ENCODE data around the gene ADI1.

Gene ADI1

GRCh38 chr2:3488855-3489763 lies 30.2 kb downstream of the ADI1 start:
- Histone ChIP-seq H3K27ac (ENCODE audit: poor library complexity, severe bottlenecking) (no peak overlapping the region), H3K9me3 (ENCODE audit: severe bottlenecking) (no peaks in the 10 kb centered on the region), H3K36me3 (ENCODE audit: low read depth) (no peaks in the 10 kb centered on the region), H3K4me1 (ENCODE audit: insufficient read depth, poor library complexity, severe bottlenecking) (no peaks in the 10 kb centered on the region), H3K27me3 (ENCODE audit: insufficient read depth, poor library complexity, severe bottlenecking) (no peaks in the 10 kb centered on the region), H3K4me3 (ENCODE audit: severe bottlenecking) (no peak overlapping the region)
- TF ChIP-seq CTCF (IDR thresholded peaks at IDR 0.05; ENCODE audit: poor library complexity, severe bottlenecking) = no peak
- DNase-seq (ENCODE audit: low spot score) (no peak), ATAC-seq (ENCODE audit: low read depth) (no peak)

- no peaks in the 10 kb centered on the region for H3K4me1 ChIP-seq (ENCODE audit: insufficient read depth, poor library complexity, severe bottlenecking)
Observed at GRCh38 chr2:3488061-3488531, 31.2 kb downstream of the ADI1 start.

GRCh38 chr2:3487432-3487831 lies 31.9 kb downstream of the ADI1 start:
- DNase-seq (ENCODE audit: low spot score) (no peak), ATAC-seq (ENCODE audit: low read depth) (no peak)
- Histone ChIP-seq H3K4me3 (ENCODE audit: severe bottlenecking) (no peak overlapping the region), H3K27ac (ENCODE audit: poor library complexity, severe bottlenecking) (no peak overlapping the region), H3K4me1 (ENCODE audit: insufficient read depth, poor library complexity, severe bottlenecking) (no peaks in the 10 kb centered on the region), H3K36me3 (ENCODE audit: low read depth) (no peaks in the 10 kb centered on the region), H3K9me3 (ENCODE audit: severe bottlenecking) (no peaks in the 10 kb centered on the region), H3K27me3 (ENCODE audit: insufficient read depth, poor library complexity, severe bottlenecking) (no peaks in the 10 kb centered on the region)
- no peak for TF ChIP-seq CTCF (IDR thresholded peaks at IDR 0.05; ENCODE audit: poor library complexity, severe bottlenecking)

More at GRCh38 chr2:3488061-3488531, 31.2 kb downstream of the ADI1 start:
- H3K4me3 ChIP-seq (ENCODE audit: severe bottlenecking) = no peak overlapping the region
- no peaks in the 10 kb centered on the region for H3K36me3 ChIP-seq (ENCODE audit: low read depth)
- H3K9me3 ChIP-seq (ENCODE audit: severe bottlenecking) = no peaks in the 10 kb centered on the region
- TF ChIP-seq CTCF (IDR thresholded peaks at IDR 0.05; ENCODE audit: poor library complexity, severe bottlenecking) = no peak
- H3K27me3 ChIP-seq (ENCODE audit: insufficient read depth, poor library complexity, severe bottlenecking) = no peaks in the 10 kb centered on the region
- DNase-seq (ENCODE audit: low spot score) = no peak
- no peak overlapping the region for H3K27ac ChIP-seq (ENCODE audit: poor library complexity, severe bottlenecking)
- ATAC-seq (ENCODE audit: low read depth) = no peak

GRCh38 chr2:3487028-3487425 lies 32.3 kb downstream of the ADI1 start:
- H3K27ac ChIP-seq (ENCODE audit: poor library complexity, severe bottlenecking) = no peak overlapping the region
- no peaks in the 10 kb centered on the region for H3K27me3 ChIP-seq (ENCODE audit: insufficient read depth, poor library complexity, severe bottlenecking)
- H3K4me1 ChIP-seq (ENCODE audit: insufficient read depth, poor library complexity, severe bottlenecking) = no peaks in the 10 kb centered on the region
- DNase-seq (ENCODE audit: low spot score) (no peak), ATAC-seq (ENCODE audit: low read depth) (no peak)
- TF ChIP-seq CTCF (IDR thresholded peaks at IDR 0.05; ENCODE audit: poor library complexity, severe bottlenecking) = no peak
- no peak overlapping the region for H3K4me3 ChIP-seq (ENCODE audit: severe bottlenecking)
- no peaks in the 10 kb centered on the region for H3K36me3 ChIP-seq (ENCODE audit: low read depth)
- no peaks in the 10 kb centered on the region for H3K9me3 ChIP-seq (ENCODE audit: severe bottlenecking)

Data from RWPE2 (cell line).